Right lobe of liver (tissue), 4 donors: ENCODE results near the gene FRMPD4.

ENCODE experiments used
- CTCF ChIP-seq, 4 donors: fragments of 200-600 bp in 3 of 4; fragments of 450-650 bp in 1 of 4; IDR thresholded peaks; one replicate each; pipeline versions ENCODE4 v1.5.1 to v1.8.0; 2016 to 2022; ENCODE audit warnings: antibody characterized with exemption in 4 of 4, mild to moderate bottlenecking in 2 of 4
- POLR2A ChIP-seq: fragments of 450-650 bp; IDR thresholded peaks from one replicate; pipeline ENCODE4 v1.6.1; 2017; ENCODE audit warnings: antibody characterized with exemption, mild to moderate bottlenecking
- donor health status: DM: no; HTN: no; CAD: no.
- donor health status: DM: no; HTN: no; CAD: no.
- donor health status: DM: no; HTN: yes; CAD: no.

DNA sequence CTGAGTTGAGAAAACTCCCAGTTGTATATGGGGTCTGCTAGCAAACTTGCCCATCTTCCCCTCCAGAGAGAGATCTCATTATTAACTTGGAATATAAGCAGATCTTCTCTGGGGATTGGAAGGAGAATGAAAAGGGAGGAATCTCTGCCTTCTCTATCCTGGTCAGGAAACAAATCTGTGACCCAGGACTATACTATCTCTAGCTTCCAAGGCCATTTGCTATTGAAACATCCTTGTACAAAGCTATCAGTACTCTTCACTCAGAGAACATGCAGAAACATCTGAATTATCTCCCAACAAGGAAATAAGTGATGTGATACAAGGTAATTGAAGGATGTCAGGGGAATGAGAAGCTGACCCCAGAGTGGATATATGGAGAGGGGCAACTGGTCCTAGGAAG is 183.8 kb downstream of the FRMPD4 start:
- TF ChIP-seq CTCF (IDR thresholded peaks at IDR 0.05) (no peak), POLR2A (no peak)
